HCT116 (cell line): ENCODE results near the gene H2AZ1.

Experiments used
- CEBPB ChIP-seq: IDR thresholded peaks from 2 replicates; pipeline ENCODE4 v1.6.1; 2012; ENCODE audit warnings: low read depth
- EGR1 ChIP-seq: IDR thresholded peaks from 2 replicates; pipeline ENCODE4 v1.6.1; 2012; ENCODE audit warnings: low read depth
- EZH2 ChIP-seq: fragments of 200-600 bp; sonication (generic); IDR thresholded peaks from 2 replicates; pipeline ENCODE4 v1.6.1; 2017; ENCODE audit warnings: antibody characterized with exemption, mixed run types
- EZH2phosphoT487 ChIP-seq: fragments of 200-600 bp; IDR thresholded peaks from 2 replicates; pipeline ENCODE4 v1.6.1; 2018; ENCODE audit warnings: antibody characterized with exemption, borderline replicate concordance
- POLR2A ChIP-seq: IDR thresholded peaks from 2 replicates; pipeline ENCODE4 v1.7.0; 2011; ENCODE audit warnings: borderline replicate concordance; ENCODE audit not compliant: insufficient read depth, insufficient read length; ENCODE audit errors: extremely low read depth
- RAD21 ChIP-seq: IDR thresholded peaks from 2 replicates; pipeline ENCODE4 v1.6.1; 2012; ENCODE audit warnings: low read depth, mild to moderate bottlenecking
- YY1 ChIP-seq: IDR thresholded peaks from 2 replicates; pipeline ENCODE4 v1.6.1; 2011; ENCODE audit warnings: low read length, low read depth, moderate library complexity, mild to moderate bottlenecking; ENCODE audit not compliant: insufficient replicate concordance; ENCODE audit errors: extremely low read depth
- ZNF274 ChIP-seq: fragments of 200-500 bp; sonication (Bioruptor generic); IDR thresholded peaks from 2 replicates; pipeline ENCODE4 v1.6.1; 2014; ENCODE audit warnings: mild to moderate bottlenecking, low read depth, low read length, inconsistent platforms
- TF ChIP-seq, protein P1 (sequence below): IDR thresholded peaks from 2 replicates; pipeline ENCODE4 v1.6.1; 2012; ENCODE audit warnings: low read depth
- TF ChIP-seq, protein P2 (sequence below), 3 experiments: fragments of 200-600 bp in 1 of 3; sonication (generic) in 1 of 3; IDR thresholded peaks in 2 of 3; conservative IDR thresholded peaks in 1 of 3; 2 replicates each; pipeline ENCODE4 v1.5.1; 2012 to 2017; ENCODE audit warnings: low read depth in 2 of 3, low read length in 2 of 3, antibody characterized with exemption in 1 of 3, borderline replicate concordance in 1 of 3, control low read depth in 1 of 3, mild to moderate bottlenecking in 1 of 3, mixed read lengths in 1 of 3, mixed run types in 1 of 3, moderate library complexity in 1 of 3; ENCODE audit not compliant: insufficient read depth in 1 of 3
- TF ChIP-seq, protein P3 (sequence below): IDR thresholded peaks from 2 replicates; pipeline ENCODE4 v1.6.1; 2012

DNA sequence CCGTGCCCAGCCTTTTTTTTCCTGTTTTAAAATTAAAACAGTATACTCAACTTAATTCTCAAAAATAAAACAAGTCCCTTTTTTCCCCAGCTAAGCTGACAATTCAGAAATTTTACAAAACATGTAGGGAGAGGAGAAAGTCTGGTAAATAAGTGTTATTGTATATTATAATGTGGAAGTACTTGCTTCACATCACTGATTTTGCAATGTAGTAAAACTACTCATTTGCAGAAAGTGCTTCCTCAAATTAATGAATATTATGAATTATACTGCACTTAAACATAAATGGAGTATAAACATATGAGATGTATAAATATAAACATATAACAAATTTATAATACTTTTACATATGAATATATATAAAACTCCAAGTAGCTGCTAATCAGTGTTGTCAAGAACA lies 11.6 kb upstream of the H2AZ1 start:
- no peak for TF ChIP-seq POLR2A
- TF ChIP-seq EZH2 = no peak
- TF ChIP-seq CEBPB = no peak
- no peak for TF ChIP-seq RAD21
- no peak for TF ChIP-seq EZH2phosphoT487
- no peak for TF ChIP-seq YY1
- TF ChIP-seq, protein P1, sequence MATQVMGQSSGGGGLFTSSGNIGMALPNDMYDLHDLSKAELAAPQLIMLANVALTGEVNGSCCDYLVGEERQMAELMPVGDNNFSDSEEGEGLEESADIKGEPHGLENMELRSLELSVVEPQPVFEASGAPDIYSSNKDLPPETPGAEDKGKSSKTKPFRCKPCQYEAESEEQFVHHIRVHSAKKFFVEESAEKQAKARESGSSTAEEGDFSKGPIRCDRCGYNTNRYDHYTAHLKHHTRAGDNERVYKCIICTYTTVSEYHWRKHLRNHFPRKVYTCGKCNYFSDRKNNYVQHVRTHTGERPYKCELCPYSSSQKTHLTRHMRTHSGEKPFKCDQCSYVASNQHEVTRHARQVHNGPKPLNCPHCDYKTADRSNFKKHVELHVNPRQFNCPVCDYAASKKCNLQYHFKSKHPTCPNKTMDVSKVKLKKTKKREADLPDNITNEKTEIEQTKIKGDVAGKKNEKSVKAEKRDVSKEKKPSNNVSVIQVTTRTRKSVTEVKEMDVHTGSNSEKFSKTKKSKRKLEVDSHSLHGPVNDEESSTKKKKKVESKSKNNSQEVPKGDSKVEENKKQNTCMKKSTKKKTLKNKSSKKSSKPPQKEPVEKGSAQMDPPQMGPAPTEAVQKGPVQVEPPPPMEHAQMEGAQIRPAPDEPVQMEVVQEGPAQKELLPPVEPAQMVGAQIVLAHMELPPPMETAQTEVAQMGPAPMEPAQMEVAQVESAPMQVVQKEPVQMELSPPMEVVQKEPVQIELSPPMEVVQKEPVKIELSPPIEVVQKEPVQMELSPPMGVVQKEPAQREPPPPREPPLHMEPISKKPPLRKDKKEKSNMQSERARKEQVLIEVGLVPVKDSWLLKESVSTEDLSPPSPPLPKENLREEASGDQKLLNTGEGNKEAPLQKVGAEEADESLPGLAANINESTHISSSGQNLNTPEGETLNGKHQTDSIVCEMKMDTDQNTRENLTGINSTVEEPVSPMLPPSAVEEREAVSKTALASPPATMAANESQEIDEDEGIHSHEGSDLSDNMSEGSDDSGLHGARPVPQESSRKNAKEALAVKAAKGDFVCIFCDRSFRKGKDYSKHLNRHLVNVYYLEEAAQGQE = no peak
- TF ChIP-seq, protein P2, sequence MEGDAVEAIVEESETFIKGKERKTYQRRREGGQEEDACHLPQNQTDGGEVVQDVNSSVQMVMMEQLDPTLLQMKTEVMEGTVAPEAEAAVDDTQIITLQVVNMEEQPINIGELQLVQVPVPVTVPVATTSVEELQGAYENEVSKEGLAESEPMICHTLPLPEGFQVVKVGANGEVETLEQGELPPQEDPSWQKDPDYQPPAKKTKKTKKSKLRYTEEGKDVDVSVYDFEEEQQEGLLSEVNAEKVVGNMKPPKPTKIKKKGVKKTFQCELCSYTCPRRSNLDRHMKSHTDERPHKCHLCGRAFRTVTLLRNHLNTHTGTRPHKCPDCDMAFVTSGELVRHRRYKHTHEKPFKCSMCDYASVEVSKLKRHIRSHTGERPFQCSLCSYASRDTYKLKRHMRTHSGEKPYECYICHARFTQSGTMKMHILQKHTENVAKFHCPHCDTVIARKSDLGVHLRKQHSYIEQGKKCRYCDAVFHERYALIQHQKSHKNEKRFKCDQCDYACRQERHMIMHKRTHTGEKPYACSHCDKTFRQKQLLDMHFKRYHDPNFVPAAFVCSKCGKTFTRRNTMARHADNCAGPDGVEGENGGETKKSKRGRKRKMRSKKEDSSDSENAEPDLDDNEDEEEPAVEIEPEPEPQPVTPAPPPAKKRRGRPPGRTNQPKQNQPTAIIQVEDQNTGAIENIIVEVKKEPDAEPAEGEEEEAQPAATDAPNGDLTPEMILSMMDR (IDR thresholded peaks at IDR 0.05 in 2 of 3, conservative IDR thresholded peaks at IDR 0.05 in 1 of 3; ENCODE audit: borderline replicate concordance in 1 of 3, insufficient read depth in 1 of 3, low read depth in 2 of 3, low read length in 2 of 3) = no peak
- TF ChIP-seq ZNF274 = no peak
- TF ChIP-seq, protein P3, sequence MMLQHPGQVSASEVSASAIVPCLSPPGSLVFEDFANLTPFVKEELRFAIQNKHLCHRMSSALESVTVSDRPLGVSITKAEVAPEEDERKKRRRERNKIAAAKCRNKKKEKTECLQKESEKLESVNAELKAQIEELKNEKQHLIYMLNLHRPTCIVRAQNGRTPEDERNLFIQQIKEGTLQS = no peak
- no peak for TF ChIP-seq EGR1
